ENCODE results near the gene PROS1.
"Not testable (repeated sequence)": the region's sequence is repeated elsewhere in the genome, so short reads cannot be mapped to it uniquely, and the experiment has no call there.

PROS1 gene

GRCh38 chr3:93877427-93877826 lies 96.3 kb downstream of the PROS1 start:
- DNase-seq (ENCODE audit: low read depth, low spot score) = not testable (repeated sequence)

GRCh38 chr3:93873412-93873811 lies 100.3 kb downstream of the PROS1 start:
- not testable (repeated sequence) for DNase-seq (ENCODE audit: low read depth, low spot score)

- DNase-seq (ENCODE audit: low read depth, low spot score) = no peak
These were observed 106.3 kb downstream of the PROS1 start for GRCh38 chr3:93867425-93867824.

GRCh38 chr3:93861017-93861416 lies 112.7 kb downstream of the PROS1 start:
- no peak for DNase-seq (ENCODE audit: low read depth, low spot score)

- no peak for DNase-seq (ENCODE audit: low read depth, low spot score)
These were observed 118.3 kb downstream of the PROS1 start for GRCh38 chr3:93855401-93855800.

GRCh38 chr3:93852228-93852627 lies 121.5 kb downstream of the PROS1 start:
- not testable (repeated sequence) for DNase-seq (ENCODE audit: low read depth, low spot score)

GRCh38 chr3:93843981-93844380 lies 129.7 kb downstream of the PROS1 start:
- peak; percentile 23 for DNase-seq (ENCODE audit: low read depth, low spot score)

GRCh38 chr3:93839193-93839592 lies 134.5 kb downstream of the PROS1 start:
- not testable (repeated sequence) for DNase-seq (ENCODE audit: low read depth, low spot score)

Measured in ELF-1 (cell line).